ENCODE data around the gene MAP3K1.
A peak's percentile ranks its signal among the peaks of the same experiment; 100 is the strongest.
"Not testable (repeated sequence)": the region's sequence is repeated elsewhere in the genome, so short reads cannot be mapped to it uniquely, and the experiment has no call there.

The MAP3K1 gene
- 322 to 541 reads per million in 2 donors for total RNA-seq

DNA sequence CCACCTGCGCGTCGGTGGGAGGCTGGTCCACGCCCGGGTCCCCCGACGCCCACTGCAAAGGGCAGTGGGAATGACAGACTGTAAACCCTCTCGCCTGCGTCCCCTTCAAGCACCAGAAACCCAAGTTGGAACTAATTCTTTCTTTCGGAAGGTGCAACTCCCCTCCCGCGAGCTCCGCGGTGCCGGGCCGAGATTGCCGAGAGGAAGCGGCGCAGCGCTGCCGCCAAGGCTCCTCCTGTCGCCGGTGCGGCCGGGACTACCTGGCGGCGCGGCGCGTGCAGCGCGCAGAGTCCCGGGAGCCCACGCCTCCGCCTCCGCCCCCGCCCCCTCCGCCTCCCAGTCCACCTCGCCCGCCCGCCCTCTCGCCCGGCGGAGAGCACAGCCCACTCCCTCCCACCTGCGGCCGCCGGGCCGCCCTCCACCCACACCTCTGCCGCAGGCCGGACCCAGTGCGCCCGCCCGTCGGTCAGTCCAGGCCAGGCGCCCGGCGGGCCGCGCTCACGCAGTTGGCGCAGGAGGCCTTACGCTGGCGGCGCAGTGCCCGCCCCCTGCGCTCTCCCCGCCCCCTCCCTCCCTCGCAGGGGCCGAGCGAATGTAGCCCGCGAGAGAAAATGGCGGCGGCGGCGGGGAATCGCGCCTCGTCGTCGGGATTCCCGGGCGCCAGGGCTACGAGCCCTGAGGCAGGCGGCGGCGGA lies at the start of gene MAP3K1:
TSS of gene MAP3K1 (plus strand) at position 587 of the 695 bp plus-strand sequence. CDS start at position 612, 25 bp downstream.
- DNase-seq: peak; percentile 77

GRCh38 chr5:56766926-56767325 lies 48.4 kb upstream of the MAP3K1 start:
- no peak for DNase-seq

GRCh38 chr5:56769875-56770604 lies 45.3 kb upstream of the MAP3K1 start:
- no peak for DNase-seq

GRCh38 chr5:56772767-56773166 lies 42.6 kb upstream of the MAP3K1 start:
- DNase-seq: no peak

- no peak for DNase-seq
Measured at GRCh38 chr5:56774957-56775356, 40.4 kb upstream of the MAP3K1 start.

DNA sequence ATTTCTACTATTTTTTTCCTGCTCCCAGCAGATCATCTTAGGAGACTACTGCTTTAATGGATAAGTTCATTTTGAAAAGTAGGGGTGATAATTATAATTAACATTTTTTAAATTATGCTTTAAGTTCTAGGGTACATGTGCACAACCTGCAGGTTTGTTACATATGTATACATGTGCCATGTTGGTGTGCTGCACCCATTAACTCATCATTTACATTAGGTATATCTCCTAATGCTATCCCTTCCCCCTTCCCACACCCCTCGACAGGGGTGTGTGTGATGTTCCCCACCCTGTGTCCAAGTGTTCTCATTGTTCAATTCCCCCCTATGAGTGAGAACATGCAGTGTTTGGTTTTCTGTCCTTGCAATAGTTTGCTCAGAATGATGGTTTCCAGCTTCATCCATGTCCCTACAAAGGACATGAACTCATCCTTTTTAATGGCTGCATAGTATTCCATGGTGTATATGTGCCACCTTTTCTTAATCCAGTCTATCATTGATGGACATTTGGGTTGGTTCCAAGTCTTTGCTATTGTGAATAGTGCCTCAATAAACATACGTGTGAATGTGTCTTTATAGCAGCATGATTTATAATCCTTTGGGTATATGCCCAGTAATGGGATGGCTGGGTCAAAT lies 39.0 kb upstream of the MAP3K1 start:
- DNase-seq: not testable (repeated sequence)

- DNase-seq: no peak
Measured at GRCh38 chr5:56783261-56783660, 32.1 kb upstream of the MAP3K1 start.

GRCh38 chr5:56786346-56786745 lies 29.0 kb upstream of the MAP3K1 start:
- DNase-seq: no peak

GRCh38 chr5:56791396-56791795 lies 24.0 kb upstream of the MAP3K1 start:
- DNase-seq: no peak

DNA sequence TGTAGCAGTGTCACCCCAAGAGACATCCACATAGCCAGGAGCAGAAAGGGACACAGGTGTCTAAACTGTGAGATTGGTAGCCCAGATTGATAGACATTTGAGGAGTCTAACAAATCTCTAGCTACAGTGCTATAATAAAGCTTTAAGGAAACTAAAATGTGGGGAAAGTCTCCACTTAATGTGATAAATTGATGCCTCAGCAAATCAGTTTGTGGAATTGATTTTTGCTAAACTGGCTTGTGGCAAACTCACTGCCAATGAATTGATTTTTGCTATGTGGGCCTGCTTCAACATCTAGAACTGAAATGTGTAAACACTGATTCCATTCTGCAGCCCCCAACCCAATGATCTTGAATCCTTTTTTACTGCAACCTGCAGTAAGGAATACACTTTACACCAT lies 16.8 kb upstream of the MAP3K1 start:
- no peak for DNase-seq

DNA sequence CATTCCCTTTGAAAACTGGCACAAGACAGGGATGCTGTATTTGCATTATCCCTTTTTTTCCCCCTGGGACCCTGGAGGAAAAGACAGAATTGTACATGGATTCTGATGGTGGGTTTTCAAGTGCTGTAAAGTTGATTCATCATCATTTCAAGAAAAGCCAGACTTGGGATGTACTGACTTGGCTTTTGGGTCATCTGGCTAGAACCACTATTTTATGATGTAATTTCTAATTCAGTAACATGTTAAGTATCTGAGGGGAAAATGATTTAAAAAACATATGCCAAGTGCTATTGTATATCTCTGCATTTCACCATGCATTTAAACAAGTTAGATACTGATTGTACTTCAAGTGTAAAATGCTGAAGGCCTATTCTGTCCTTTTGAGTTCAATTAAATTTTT lies 15.2 kb upstream of the MAP3K1 start:
- DNase-seq: no peak

DNA sequence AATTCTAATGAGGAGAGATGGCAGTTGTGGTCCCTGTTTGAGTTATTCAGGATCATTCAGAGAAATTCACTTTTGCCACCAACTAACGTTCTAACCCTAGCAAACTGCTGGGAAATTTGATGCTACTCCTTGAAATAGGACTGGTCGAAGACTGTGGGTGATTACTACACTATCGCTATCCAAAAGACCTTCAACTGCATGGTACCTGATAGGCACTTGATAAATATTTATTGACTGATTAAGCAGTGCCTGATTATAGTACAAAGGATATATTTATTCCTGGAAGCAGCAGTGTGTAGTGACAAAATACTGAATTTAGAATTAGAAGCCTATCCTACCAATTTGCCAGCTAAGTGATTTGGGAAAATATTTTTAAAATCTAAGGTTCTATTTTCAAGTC lies 14.1 kb upstream of the MAP3K1 start:
- no peak for DNase-seq

- no peak for DNase-seq
Measured at GRCh38 chr5:56802205-56802604, 13.1 kb upstream of the MAP3K1 start.

DNA sequence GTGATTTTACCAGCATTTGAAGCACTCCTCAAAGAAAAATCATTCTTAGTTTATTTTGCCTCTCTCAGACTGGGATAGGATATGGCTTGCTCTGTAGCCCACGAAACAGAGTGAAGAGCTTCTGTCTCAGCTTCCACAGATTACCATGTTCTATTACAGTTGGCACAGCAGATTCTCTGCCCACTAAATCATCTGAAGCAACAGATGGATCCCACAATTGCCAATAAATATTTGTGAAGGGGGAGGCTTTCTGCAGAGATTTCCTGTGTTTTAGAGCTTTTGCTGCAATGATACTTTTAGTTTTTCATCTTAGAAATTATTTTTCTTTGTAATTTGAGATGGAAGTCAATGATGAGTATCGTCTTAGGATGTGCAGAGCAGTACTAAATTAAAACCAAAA lies 12.3 kb upstream of the MAP3K1 start:
- no peak for DNase-seq

DNA sequence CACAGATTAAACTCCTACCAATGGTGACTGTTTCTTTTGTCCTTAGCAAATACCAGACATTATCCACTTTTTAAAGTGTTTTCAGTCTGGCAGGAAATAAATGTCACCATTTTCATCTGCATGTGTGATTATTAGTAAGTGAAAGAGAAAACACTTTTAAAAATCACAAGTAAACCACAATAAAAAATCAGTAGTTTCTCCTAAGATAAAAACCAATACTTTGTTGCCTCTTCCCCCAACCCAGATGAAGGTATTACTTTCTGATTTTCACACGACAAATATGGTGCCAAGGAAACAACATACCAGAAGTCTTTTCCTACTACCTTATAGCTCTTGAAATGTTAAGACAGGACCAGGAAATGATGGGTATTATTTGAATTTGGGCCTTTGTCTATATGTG lies 11.5 kb upstream of the MAP3K1 start:
- DNase-seq: no peak

DNA sequence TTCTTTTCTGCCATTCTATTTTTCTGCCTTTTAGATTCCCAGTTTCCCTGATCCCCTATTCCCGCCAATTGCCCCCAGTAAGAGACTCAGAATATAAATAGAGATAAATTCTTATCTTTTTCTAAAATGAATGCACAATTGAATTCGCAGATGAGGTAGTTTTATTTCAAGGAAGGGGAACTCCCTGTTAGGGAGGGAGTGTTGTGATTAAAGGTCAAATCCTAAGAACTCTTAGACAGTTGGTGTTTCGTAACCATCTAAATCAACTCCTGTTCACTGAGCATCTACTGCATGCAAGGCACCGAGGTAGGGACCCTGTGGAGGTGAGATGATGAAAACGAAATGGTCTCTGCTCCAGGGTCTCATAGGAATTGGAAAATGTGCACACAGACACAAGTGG lies 7.7 kb upstream of the MAP3K1 start:
- DNase-seq: no peak

GRCh38 chr5:56808211-56808610 lies 7.1 kb upstream of the MAP3K1 start:
- no peak for DNase-seq

- no peak for DNase-seq
Measured at GRCh38 chr5:56810826-56811225, 4.5 kb upstream of the MAP3K1 start.

DNA sequence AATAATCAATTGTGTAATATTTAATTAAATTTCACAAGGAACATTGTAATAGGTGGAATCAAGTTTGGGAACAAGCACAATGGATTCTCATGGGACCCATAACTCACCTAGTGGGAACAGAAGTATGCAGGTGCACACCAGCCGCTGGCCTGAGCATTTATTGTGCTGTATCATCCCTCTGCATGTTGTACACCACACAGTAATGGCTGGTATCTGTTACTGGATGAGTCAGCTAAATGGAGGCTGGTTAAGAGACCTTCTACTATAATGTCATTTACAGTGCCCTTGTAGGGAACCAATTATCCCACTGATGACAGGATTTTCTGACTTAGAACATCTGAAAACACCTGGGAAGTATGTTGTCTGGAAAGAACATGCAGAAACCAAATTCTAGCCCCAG lies 3.2 kb upstream of the MAP3K1 start:
- no peak for DNase-seq

DNA sequence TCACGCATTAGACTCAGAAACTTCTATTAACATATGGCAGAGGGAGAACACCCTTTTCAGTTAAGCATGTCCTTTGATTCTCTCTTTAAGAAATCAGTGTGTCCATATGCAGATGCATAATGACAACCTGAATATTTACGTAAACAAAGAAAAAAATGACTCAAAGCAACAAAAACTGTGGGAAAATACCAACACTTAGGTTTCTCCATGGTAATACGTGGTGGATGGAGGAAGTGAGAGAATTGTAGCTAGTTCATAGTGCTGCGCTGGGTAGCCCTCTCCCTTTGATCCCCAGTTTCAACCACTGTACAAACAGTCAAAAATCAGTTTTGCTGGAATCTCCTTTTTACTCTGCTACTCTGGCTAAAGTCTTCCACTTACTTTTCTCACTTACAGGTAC lies 2.0 kb upstream of the MAP3K1 start:
- DNase-seq: no peak

DNA sequence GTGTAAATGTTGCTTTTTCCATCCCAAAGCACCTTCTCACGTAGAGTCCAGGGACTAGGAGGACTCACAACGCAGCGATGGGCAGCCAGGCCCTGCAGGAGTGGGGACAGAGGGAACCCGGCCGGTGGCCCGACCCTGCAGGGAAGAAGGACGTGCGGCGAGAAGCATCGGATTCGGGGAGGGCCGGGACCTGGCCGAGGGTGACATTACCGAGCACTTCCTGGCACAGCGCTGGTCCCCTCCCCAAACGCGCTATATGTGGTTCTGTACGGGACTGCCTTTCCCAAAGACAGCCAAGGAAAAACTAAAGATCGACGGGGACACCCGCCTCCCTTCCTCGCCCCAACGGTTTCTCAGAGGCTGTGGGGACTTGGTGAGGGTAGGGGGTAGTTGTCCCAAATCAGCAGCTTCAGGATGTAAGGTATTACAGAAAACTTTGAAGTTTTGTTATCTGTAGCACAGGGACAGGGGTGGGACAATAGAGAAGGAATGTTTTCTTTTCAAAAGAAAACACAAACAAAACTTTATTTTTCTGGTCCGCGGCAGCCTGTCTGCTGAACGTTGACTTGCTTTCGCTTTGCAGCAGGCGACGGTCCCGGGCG lies 887 bp upstream of the MAP3K1 start:
- peak; percentile 44 for DNase-seq

DNA sequence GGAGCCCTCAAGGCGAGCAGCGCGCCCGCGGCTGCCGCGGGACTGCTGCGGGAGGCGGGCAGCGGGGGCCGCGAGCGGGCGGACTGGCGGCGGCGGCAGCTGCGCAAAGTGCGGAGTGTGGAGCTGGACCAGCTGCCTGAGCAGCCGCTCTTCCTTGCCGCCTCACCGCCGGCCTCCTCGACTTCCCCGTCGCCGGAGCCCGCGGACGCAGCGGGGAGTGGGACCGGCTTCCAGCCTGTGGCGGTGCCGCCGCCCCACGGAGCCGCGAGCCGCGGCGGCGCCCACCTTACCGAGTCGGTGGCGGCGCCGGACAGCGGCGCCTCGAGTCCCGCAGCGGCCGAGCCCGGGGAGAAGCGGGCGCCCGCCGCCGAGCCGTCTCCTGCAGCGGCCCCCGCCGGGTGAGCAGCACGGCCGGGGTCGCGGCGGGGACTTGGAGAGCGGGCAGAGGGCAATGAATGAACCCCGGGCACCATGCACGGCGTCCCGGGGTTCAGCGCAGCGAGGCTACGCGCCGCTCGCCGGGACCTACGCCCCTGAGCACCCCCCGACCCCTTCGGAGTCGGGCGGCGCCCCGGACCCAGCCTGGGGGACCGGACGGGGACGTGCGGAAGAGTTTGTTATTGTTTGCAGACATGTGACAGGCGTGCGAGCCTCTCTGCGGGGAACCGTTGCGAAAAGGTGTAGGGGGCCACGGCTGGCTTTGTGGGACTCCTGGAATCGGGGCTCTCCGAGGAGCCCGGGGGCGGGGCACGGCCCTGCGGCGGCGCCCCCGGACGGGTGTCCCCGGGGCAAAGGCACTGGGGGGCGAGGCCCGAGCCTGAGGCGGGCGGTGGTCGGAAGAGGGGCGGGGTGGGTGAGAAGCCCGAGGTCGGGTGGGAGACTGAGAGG lies 553 bp downstream of the MAP3K1 start:
- peak; percentile 26 for DNase-seq

Data from T-helper 9 cell (primary cell).